ENCODE results near the gene GNA12.

DNA sequence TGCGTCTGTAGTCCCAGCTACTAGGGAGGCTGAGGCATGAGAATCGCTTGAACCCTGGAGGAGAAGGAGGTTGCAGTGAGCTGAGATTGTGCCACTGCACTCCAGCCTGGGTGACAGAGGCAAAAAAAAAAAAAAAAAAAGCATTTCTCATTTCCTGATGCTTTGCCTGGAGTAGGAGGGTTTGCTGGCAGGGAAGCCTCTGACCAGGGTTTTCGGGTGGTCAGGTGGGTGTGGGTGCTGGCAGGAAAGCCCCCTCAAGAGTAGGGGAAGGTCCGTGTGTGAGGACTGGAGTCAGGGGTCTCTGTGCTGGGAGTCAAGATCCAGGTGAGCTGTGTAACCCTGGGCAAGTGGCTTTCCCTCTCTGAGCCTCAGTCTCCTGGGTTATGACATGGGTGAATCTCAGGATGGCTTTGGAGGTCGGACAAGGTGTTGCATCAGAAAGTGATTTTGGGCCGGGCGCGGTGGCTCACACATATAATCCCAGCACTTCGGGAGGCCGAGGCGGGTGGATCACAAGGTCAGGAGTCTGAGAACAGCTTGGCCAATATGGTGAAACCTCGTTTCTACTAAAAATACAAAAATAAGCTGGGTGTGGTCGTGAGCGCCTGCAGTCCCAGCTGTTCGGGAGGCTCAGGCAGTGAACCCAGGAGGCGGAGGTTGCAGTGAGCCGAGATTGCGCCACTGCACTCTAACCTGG lies 152.9 kb downstream of the GNA12 start:
- TF ChIP-seq, protein P1, sequence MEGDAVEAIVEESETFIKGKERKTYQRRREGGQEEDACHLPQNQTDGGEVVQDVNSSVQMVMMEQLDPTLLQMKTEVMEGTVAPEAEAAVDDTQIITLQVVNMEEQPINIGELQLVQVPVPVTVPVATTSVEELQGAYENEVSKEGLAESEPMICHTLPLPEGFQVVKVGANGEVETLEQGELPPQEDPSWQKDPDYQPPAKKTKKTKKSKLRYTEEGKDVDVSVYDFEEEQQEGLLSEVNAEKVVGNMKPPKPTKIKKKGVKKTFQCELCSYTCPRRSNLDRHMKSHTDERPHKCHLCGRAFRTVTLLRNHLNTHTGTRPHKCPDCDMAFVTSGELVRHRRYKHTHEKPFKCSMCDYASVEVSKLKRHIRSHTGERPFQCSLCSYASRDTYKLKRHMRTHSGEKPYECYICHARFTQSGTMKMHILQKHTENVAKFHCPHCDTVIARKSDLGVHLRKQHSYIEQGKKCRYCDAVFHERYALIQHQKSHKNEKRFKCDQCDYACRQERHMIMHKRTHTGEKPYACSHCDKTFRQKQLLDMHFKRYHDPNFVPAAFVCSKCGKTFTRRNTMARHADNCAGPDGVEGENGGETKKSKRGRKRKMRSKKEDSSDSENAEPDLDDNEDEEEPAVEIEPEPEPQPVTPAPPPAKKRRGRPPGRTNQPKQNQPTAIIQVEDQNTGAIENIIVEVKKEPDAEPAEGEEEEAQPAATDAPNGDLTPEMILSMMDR (IDR thresholded peaks at IDR 0.05), result no peak
- TF ChIP-seq POLR2A (IDR thresholded peaks at IDR 0.05), result no peak

All from adrenal gland (tissue), 5 donors.